ENCODE results near the gene SNX9. TPM values are rescaled to one million over a fixed set of nuclear protein-coding genes. Genes with fewer than 3 reads are reported as not detected.

Gene SNX9
- total RNA-seq, 1 donor from 2014 or later = 65.0 TPM

DNA sequence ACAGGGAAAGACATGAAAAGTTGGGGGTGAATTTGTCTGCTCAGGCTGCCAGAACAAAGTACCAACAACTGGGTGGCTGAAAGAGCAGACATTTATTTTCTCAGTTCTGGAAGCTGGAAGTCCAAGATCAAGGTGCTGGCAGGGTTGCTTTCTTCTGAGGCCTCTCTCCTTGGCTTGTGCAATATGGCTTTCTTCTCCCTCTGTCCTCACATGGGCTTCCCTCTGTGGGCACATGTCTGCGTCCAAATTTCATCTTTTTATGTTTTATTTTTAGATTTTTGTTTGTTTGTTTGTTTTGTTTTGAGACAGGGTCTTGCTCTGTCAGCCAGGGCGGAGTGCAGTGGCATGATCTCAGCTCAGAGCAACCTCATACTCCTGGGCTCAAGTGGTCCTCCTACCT lies 152.4 kb downstream of the SNX9 start:
- no peak for DNase-seq (ENCODE audit: extremely low spot score, unreplicated experiment)
- TF ChIP-seq, protein P1, sequence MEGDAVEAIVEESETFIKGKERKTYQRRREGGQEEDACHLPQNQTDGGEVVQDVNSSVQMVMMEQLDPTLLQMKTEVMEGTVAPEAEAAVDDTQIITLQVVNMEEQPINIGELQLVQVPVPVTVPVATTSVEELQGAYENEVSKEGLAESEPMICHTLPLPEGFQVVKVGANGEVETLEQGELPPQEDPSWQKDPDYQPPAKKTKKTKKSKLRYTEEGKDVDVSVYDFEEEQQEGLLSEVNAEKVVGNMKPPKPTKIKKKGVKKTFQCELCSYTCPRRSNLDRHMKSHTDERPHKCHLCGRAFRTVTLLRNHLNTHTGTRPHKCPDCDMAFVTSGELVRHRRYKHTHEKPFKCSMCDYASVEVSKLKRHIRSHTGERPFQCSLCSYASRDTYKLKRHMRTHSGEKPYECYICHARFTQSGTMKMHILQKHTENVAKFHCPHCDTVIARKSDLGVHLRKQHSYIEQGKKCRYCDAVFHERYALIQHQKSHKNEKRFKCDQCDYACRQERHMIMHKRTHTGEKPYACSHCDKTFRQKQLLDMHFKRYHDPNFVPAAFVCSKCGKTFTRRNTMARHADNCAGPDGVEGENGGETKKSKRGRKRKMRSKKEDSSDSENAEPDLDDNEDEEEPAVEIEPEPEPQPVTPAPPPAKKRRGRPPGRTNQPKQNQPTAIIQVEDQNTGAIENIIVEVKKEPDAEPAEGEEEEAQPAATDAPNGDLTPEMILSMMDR (IDR thresholded peaks at IDR 0.05) = no peak
- no peaks in the 10 kb centered on the region for H3K36me3 Mint-ChIP-seq (ENCODE audit: unreplicated experiment)
- no peaks in the 10 kb centered on the region for H3K9me3 Mint-ChIP-seq (ENCODE audit: unreplicated experiment)
- H3K27me3 Mint-ChIP-seq (ENCODE audit: unreplicated experiment) = no peaks in the 10 kb centered on the region
- no peak overlapping the region for H3K4me3 Mint-ChIP-seq (ENCODE audit: unreplicated experiment)
- peaks cover 13% of the 10 kb centered on the region for H3K4me1 Mint-ChIP-seq (ENCODE audit: unreplicated experiment)
- H3K27ac Mint-ChIP-seq (ENCODE audit: unreplicated experiment) = no peak overlapping the region

DNA sequence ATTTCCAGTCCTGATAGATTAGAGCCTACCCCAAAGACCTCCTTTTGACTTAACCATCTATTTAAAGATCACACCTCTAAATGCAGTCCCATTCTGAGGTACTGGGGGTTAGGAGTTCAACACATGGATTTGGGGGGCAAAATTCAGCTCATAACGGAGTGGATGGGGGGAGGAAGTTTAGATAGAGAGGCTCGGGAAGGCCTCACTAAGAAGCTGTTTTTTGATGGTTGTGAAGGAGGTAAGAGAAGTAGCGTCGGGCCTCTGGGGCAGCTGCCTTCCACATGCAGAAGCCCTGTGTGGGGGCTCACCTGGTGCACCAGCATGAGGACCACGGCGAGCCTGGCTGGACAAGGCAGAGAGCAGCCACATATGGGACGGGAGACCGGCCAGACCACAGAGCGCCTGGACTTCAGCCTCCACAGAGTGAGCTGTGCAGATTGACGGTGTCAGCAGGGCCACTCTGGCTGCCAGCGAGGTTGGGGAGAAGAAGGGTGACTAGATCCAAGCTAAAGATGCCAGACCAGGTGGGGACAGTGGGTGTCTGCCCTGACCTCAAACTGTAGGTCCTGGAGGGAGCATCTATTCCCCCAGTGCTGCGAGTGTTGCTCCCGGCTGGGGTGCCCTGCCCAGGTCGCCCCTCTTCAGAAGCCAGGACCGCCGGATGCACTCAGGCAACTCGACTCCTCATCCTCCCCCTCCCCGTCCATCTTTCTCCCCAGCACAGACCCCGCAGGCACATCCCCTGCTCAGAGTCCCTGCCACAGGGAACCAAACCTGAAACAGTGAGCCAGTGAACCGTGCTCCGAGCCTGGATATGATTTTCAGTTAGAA lies 153.5 kb downstream of the SNX9 start:
- H3K36me3 Mint-ChIP-seq (ENCODE audit: unreplicated experiment) = no peaks in the 10 kb centered on the region
- no peaks in the 10 kb centered on the region for H3K27me3 Mint-ChIP-seq (ENCODE audit: unreplicated experiment)
- H3K27ac Mint-ChIP-seq (ENCODE audit: unreplicated experiment) = no peak overlapping the region
- H3K4me3 Mint-ChIP-seq (ENCODE audit: unreplicated experiment) = no peak overlapping the region
- DNase-seq (ENCODE audit: extremely low spot score, unreplicated experiment) = no peak
- TF ChIP-seq, protein P1 (IDR thresholded peaks at IDR 0.05) = no peak
- no peaks in the 10 kb centered on the region for H3K9me3 Mint-ChIP-seq (ENCODE audit: unreplicated experiment)
- peaks cover 18% of the 10 kb centered on the region for H3K4me1 Mint-ChIP-seq (ENCODE audit: unreplicated experiment)

DNA sequence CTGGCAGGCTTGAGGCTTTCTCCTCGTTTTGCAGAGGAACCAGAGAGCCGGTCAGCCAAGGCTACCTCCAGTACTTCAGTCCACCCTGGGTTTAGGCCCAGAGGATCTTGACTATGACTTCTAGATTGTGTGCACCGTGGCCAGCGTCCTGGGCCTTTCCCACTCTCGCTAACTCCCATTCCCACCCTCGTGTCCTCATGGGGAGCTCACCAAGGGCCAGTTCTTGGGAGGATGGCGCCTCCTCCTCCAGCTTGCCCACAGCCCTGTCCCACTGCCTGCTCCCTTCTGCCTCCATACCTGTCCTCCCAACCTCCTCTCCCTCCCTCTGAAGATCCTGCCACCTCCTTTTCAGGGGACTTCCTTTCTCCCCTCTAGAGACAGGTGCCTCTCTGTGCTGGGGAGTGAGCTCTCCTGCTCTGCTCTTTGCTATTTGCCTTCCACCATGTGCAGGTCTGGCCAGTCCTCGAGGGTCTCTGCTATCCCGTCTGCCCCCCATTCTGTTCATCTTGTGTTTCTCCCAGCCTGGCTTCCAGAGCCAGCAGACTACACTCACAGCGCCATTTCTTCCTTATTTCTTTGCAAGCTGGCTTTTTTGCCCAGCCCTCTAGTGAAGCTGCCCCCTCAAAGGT lies 154.2 kb downstream of the SNX9 start:
- TF ChIP-seq, protein P1 (IDR thresholded peaks at IDR 0.05) = no peak
- no peaks in the 10 kb centered on the region for H3K9me3 Mint-ChIP-seq (ENCODE audit: unreplicated experiment)
- no peak overlapping the region for H3K4me3 Mint-ChIP-seq (ENCODE audit: unreplicated experiment)
- no peak for DNase-seq (ENCODE audit: extremely low spot score, unreplicated experiment)
- H3K4me1 Mint-ChIP-seq (ENCODE audit: unreplicated experiment) = peaks cover 18% of the 10 kb centered on the region
- no peaks in the 10 kb centered on the region for H3K36me3 Mint-ChIP-seq (ENCODE audit: unreplicated experiment)
- H3K27me3 Mint-ChIP-seq (ENCODE audit: unreplicated experiment) = no peaks in the 10 kb centered on the region
- H3K27ac Mint-ChIP-seq (ENCODE audit: unreplicated experiment) = no peak overlapping the region

DNA sequence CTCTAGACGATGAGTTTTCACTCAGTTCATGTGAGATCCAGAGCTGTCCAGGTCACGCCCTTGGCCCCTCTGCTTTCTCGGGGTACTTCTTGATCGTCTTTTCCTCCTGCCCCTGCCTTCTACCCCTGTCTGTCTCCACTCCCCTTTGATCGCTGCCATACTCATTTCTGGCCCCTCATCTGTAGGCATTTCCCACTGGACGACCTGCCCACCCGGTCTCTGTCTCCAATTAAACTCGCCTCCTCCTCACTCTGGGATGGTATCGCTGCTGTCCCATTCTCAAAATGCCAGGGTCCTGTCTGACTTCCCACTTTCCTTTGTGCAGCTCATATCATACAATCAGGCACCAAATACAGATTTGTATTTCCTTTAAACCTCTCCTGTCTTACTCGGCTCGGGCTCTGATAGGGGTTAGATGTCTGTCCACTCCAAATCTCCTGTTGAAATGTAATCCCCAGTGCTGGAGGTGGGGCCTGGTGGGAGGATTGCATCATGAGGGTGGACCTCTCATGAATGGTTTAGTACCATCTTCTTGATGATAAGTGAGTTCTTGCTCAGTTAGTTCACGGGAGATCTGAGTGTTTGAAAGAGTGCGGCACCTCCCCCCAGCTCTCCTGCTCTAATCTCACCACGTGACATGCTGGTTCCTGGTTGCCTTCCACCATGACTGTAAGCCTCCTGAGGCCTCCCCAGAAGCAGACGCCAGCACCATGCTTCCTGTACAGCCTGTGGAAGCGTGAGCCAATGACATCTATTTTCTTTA lies 155.2 kb downstream of the SNX9 start:
- Mint-ChIP-seq H3K36me3 (ENCODE audit: unreplicated experiment) (no peaks in the 10 kb centered on the region), H3K9me3 (ENCODE audit: unreplicated experiment) (no peaks in the 10 kb centered on the region), H3K4me3 (ENCODE audit: unreplicated experiment) (no peak overlapping the region), H3K27me3 (ENCODE audit: unreplicated experiment) (no peaks in the 10 kb centered on the region), H3K4me1 (ENCODE audit: unreplicated experiment) (peaks cover 25% of the 10 kb centered on the region), H3K27ac (ENCODE audit: unreplicated experiment) (peak overlapping the region; percentile 5)
- TF ChIP-seq, protein P1 (IDR thresholded peaks at IDR 0.05) = no peak
- no peak for DNase-seq (ENCODE audit: extremely low spot score, unreplicated experiment)
